ENCODE measurements around the gene IFITM5. TPM values are rescaled to one million over a fixed set of nuclear protein-coding genes. Genes with fewer than 3 reads are reported as not detected.
"Not testable (repeated sequence)": the region's sequence is repeated elsewhere in the genome, so short reads cannot be mapped to it uniquely, and the experiment has no call there.

Gene IFITM5
- total RNA-seq, 1 experiment from 2014 or later, result not detected

GRCh38 chr11:312092-312816 lies 12.9 kb upstream of the IFITM5 start:
- DNase-seq (ENCODE audit: low read depth), result no peak

- not testable (repeated sequence) for DNase-seq (ENCODE audit: low read depth)
These were observed 11.9 kb upstream of the IFITM5 start for GRCh38 chr11:311013-311748.

GRCh38 chr11:309979-310572 lies 10.8 kb upstream of the IFITM5 start:
- peak; percentile 20 for DNase-seq (ENCODE audit: low read depth)

GRCh38 chr11:308740-309665 lies 9.7 kb upstream of the IFITM5 start:
- DNase-seq (ENCODE audit: low read depth), result not testable (repeated sequence)

- DNase-seq (ENCODE audit: low read depth), result peak; percentile 72
These were observed 8.7 kb upstream of the IFITM5 start, which contains the start of gene IFITM2 for GRCh38 chr11:307766-308708. Gene IFITM2, plus strand, starts transcription at chr11:307816. Its CDS starts 377 bp downstream, at chr11:308193.

GRCh38 chr11:306645-307371 lies 7.5 kb upstream of the IFITM5 start:
- DNase-seq (ENCODE audit: low read depth), result no peak

GRCh38 chr11:305844-306211 lies 6.5 kb upstream of the IFITM5 start:
- no peak for DNase-seq (ENCODE audit: low read depth)

- peak; percentile 47 for DNase-seq (ENCODE audit: low read depth)
These were observed 5.9 kb upstream of the IFITM5 start for GRCh38 chr11:304915-305843.

- no peak for DNase-seq (ENCODE audit: low read depth)
These were observed 4.8 kb upstream of the IFITM5 start for GRCh38 chr11:304061-304506.

- no peak for DNase-seq (ENCODE audit: low read depth)
These were observed 4.0 kb upstream of the IFITM5 start for GRCh38 chr11:303363-303762.

GRCh38 chr11:299951-300735 lies 817 bp upstream of the IFITM5 start:
- peak; percentile 51 for DNase-seq (ENCODE audit: low read depth)

- DNase-seq (ENCODE audit: low read depth), result no peak
These were observed 790 bp downstream of the IFITM5 start for GRCh38 chr11:298406-299065.

- no peak for DNase-seq (ENCODE audit: low read depth)
These were observed 1.5 kb downstream of the IFITM5 start for GRCh38 chr11:297586-298405.

- no peak for DNase-seq (ENCODE audit: low read depth)
These were observed 2.2 kb downstream of the IFITM5 start for GRCh38 chr11:297051-297585.

GRCh38 chr11:296171-297050 lies 2.9 kb downstream of the IFITM5 start:
- no peak for DNase-seq (ENCODE audit: low read depth)

Measured in LHCN-M2 (cell line).